ENCODE measurements around the gene RANGRF.
A peak's percentile ranks its signal among the peaks of the same experiment; 100 is the strongest.

RANGRF gene

DNA sequence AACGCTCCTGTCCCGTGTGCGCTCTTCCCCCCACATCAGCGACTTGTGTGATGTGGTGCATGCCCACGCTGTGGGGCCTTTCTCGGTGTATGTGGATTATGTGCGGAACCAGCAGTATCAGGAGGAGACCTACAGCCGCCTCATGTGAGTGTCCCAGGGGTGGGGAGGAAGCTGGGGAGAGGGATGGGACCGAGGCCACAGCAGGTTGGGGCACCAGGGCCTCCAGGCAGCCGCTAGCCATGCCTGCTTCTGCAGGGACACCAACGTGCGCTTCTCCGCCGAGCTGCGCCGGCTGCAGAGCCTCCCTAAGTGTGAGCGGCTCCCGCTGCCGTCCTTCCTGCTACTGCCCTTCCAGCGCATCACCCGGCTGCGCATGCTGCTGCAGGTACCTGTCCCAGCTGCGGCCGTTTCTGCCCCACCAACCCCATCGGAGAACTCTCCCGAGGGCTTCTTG, 27.3 kb downstream of the RANGRF start:
- DNase-seq: no peak

DNA sequence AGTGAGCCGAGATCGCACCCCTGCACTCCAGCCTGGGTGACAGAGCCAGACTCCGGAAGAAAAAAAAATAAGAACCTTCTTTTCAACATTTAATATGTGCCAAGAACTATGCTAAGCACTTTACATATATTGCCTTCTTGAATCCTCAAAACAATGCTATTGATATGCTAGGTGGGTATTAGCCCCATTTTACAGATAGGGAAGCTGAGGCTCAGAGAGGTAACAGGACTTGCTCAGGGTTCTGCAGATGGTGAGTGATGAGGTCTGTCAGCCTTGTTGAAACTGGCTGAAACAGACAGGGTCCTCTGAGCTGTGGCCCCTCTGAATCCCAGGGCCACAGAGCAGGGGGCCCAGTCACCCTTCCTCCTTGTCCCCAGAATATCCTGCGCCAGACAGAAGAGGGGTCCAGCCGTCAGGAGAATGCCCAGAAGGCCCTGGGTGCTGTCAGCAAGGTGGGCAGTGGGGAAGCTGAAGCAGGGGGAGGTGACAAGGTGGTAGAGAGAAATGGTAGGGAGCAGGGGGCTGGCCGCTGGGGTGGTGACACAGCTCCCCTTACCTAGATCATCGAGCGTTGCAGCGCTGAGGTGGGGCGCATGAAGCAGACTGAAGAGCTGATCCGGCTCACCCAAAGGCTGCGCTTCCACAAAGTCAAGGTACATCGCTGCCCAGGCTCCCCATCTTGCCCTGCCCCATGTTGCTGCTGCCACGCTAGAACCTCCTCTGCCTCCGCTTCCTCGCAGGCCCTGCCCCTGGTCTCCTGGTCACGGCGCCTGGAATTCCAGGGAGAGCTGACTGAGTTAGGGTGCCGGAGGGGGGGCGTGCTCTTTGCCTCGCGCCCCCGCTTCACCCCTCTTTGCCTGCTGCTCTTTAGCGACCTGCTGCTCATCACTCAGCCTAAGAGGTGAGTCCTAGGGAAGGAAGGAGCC, 29.8 kb downstream of the RANGRF start:
- no peak for DNase-seq

DNA sequence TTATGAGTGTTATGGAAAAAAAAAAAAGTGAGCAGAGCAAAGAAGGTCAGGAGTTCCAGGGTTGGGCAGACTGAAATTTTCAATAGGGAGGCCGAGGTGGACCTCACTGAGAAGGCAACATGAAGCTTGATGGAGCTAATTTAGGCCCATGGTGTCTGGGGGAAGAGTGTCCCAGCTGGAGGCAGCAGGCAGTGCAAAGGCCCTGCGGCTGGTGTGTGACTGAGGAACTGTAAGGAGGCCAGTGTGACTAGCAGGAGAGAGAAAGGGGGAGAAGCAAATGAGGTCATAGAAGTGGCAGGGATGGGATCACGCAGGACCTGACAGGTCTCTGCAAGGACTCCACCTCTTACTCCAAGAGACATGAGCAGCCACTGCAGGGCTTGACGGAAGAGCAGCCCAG, 31.8 kb downstream of the RANGRF start:
- DNase-seq: no peak

DNA sequence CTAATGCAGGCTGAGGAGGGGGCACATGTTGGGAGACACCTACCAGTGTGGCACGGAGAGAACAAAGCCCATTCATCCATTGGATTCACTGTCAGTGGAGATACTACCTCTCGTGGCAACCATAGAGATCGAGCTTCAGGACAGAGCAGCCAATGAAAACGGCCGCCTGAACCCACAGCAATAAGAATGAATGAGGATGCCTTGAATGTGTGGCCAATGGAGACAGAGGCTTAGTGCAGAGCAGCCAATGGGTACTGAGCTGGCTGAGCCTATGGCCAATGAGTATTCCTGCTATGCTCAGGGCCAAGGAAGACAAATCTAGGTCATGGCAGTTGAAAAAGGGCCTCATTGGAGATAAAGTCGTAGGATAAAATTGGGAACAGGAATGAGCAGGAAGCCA, 32.5 kb downstream of the RANGRF start:
- no peak for DNase-seq

DNA sequence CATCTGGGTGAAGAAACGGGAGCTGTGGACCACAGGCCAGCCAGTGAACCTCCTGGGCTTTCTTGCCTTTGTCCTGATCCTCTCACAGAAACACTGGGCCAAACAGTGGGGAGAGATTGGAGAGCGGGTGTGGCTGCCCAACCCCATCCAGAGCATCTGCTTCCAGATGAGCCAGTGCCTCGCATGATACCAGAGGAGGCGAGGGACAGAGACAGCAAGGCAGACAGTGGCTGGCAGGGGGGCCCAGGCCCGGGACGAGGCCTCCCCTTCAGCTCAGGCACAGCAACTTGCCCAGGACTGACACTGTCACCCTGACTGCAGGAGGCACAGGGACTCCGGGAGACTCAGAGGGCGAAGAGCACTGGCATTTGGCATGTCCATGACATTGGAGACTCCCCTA, 33.6 kb downstream of the RANGRF start:
- no peak for DNase-seq

DNA sequence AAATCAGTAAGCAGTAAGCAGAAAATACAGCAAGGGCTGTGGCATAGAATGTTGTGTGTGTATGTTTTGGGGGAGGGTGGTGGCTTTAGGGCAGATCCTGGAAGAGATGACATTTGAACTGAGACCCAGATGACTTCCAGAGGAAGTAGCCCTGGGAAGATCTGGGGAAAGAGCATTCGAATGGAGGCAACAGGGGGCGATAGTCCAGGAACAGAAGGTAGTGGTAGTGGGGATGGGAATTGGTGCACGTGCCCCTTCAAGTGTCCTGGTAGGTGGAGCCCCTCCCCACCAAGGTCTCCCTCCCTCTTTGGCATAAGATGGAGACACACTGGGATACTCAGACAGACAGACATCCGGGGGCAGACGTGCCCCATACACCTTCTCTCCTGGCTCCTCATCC, 35.7 kb downstream of the RANGRF start:
- no peak for DNase-seq

DNA sequence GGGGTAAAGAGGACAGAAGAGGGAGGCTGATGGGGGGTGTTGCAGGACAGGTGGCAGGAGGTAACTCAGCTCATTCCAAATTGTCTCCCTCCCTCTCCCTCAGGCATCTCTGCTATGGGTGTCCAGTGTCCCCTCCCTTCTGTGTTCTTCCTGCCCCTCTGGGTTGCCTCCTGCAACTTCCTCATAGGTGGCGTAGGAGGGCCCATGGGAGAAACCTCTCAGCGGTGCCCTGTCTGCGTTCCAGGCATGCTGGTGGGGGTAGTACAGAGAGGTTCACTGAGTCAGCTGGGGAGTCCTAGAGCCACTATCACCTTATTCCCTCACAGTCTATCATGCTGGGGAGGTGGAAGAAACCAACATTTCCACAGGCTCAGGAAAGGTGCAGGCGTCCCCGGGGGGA, 36.5 kb downstream of the RANGRF start:
- DNase-seq: no peak

DNA sequence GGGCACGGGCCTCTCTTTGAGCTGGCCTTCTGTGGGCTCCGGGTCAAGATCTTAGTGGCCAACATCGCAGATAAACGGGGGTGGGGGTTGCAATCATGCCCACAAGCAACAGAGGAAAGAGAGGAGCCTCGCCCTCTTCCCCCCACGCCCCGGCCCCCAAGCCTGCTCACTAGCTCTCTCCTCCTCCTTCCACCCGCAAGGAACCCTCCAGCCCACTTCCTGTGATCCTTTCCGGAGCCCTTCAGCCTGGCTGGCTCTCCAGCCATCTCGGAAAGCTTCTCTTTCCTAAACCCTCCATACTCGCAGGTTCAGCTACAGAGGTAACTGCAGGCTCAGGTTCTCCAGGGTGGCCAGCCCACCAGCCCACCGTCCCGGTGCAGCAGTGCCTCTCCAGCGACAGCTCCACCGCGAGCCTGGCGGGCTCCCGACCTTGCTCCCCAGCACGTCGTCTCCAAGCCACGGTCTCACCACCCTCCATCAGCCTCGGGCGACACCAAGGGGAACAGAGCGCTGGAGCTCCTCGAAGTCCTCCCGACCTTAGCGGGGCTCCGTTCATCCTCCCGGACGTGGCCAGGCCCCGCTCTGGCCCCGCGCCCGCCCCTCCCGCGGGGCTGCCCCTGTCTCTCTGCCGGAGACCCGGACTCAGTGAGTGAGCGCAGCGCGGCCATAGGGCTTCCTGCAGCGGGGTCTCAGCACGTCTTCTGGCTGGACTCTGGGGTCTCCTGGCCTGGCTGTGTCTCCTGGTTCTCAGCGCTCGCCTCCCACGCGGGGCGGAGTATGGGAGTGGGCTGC, 38.2 kb downstream of the RANGRF start:
- DNase-seq: peak; percentile 72

DNA sequence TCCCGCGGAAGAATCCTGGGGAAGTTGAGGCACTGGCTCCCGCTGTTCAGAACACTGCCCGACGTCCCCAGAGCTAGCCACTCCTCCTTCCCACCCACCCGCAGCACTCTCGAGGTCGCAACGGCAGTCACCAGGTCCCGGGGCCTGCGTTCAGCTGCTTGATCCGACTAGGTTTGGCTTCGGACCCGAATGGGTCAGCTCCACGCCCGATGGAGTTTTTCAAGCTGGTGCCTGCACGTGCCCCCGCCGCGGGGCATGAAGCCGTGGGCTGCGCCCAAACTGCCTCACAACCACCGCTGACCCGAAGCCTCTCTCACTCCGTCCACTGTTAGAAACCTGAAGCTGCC, 38.8 kb downstream of the RANGRF start:
- no peak for DNase-seq

DNA sequence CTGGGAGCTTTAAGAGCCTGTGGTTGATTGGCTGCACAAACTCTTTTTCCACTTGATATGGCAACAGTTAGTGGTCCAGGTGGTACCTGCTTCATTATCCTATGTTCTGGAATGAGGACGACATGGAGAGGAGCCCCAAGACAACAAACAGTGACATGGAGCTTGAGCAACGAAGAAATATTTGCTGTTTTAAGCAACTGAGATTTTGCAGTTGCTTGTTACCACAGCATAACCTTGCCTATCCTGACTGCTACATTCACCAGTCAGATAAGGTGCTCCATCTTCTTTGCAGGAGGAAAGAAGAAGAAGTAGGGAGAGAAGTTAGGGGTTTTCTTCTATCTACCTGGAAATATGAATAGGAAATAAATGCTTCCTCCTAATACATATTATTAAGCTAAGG, 43.7 kb downstream of the RANGRF start:
- DNase-seq: no peak

DNA sequence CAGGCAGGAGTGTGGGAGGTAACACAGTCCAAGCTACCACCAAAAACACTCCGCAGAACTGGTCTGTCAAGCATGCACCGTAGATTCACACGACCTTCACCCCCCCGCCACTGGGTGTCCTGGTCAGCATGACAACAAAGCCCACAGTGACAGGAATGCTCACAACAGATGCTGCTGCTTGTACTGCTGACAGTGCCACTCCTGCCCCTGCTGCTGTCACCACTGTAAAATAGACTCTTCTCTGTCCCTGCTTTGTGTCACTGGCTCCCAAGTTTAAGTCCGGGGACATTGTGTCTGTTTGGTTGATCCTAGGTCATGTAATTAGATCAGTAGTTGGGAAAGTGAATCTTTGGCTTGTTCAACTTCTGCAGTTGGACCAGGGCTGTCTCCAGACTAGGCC, 44.2 kb downstream of the RANGRF start:
- no peak for DNase-seq

DNA sequence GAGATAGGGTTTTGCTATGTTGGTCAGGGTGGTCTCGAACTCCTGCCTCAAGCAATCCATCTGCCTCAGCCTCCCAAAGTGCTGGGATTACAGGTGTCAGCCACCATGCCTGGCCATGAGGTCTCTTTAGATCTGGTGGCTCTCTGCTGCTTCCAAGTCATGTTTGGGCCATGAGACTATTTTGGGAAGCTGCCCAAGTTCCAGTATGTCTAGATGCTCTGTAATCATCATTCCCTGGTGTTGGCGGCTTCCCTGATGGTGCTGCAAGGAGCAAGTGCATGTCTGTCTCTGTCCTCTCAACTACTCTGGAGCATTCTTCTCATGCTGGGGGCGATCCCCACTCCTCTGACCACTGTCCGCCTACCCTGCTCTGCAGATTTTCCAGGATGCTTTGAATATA, 44.8 kb downstream of the RANGRF start:
- no peak for DNase-seq

DNA sequence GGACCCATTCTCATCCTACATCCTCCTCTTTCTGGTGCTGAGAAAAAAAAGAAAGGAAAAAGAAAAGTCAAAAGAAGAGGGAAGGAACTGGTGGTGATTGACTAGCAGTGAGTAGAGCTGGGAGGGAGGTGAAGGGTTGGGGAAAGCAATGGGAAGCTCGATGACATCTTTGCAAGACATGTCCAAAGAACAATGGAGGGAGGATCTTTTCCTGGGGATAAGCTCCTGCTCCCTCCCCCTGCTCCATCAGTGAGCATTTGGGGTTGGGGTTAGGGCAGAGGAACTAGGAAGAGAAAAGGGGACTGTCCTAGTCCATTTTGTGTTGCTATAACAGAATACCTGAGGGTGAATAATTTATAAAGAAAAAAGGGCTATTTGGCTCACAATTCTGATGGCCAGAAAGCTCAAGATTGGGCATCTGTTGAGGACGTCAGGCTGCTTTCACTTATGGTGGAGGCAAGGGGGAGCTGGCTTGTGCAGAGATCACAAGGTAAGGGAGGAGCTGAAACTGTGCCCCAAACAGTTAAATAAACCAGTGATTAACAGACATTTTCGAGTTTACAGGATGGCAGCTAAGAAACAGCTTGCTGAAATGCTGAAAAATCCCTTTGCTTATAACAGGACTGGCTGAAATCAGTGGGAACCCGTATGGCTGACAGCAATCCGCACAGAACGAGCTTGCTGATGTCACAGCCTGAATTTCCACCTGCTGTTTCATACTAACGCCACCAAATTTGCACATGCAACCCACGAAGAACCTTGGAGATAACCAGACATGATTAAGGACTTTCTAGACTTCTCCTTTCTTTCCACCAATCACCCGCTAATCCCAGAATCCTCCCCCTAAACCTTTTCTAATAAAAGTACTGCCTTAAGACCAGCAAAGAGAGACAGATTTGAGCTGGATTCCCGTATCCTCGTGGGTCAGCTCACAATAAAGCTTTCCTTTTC, 49.6 kb downstream of the RANGRF start:
- DNase-seq: no peak

DNA sequence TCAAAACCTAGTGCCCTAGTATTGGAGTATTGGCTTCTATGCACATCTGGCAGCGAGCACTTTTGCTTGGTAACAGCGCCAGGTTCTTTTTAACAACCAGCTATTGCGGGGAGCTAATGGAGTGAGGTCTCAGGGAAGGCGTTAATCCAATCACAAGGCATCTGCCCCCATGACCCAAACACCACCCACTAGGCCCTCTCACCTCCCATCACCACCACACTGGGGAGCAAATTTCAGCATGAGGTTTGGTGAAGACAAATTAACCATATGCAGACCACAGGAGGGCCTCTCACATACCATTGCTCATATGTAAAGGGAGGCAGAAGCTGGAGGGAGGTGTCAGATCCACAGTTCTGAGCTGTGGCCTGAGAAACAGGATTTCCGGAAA, 50.3 kb downstream of the RANGRF start:
- DNase-seq: no peak

DNA sequence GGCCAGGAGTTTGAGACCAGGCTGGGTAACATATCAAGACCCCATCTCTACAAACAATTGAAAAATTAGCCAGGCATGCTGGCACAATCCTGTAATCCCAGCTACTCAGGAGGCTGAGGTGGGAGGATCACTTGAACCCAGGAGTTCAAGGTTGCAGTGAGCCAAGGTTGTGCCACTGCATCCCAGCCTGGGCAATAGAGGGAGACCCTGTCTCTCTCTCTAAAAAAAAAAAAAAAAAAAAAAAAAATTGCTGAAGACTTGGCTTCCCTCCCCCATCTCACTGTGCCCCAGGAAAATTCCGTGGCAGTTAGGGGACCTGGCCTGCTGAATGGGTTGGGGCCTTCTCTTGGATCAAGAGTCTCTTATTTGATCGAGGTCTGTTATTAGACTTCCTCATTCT, 51.1 kb downstream of the RANGRF start, which contains the start of gene ODF4:
TSS of gene ODF4 (plus strand) at position 301 of the 400 bp plus-strand sequence. CDS start 212 bp downstream, outside the sequence.
- no peak for DNase-seq
